Neural progenitor cell (in vitro differentiated cells): ENCODE data around the gene PEMT. TPM values are rescaled to one million over a fixed set of nuclear protein-coding genes. Genes with fewer than 3 reads are reported as not detected.

Experiments
- DNase-seq: peaks from one replicate; pipeline ENCODE4 v3.0.0-alpha.2; 2016; ENCODE audit warnings: low spot score
- H2AFZ ChIP-seq: fragments of 200-600 bp; sonication (generic); replicated peaks from 2 replicates; pipeline ENCODE4 v1.6.1; 2016; ENCODE audit warnings: antibody characterized with exemption
- H3F3A ChIP-seq: fragments of 200-600 bp; sonication (generic); 2 replicates; pipeline ENCODE4 v1.6.1; 2016; ENCODE audit warnings: antibody characterized with exemption, low read depth
- H3K27ac ChIP-seq: fragments of 200-600 bp; sonication (generic); 2 replicates; pipeline ENCODE4 v1.5.1; 2016; ENCODE audit warnings: mild to moderate bottlenecking
- H3K27me3 ChIP-seq: fragments of 200-600 bp; sonication (generic); 2 replicates; pipeline ENCODE4 v1.6.1; 2016; ENCODE audit warnings: mild to moderate bottlenecking, moderate library complexity
- H3K36me3 ChIP-seq: fragments of 200-600 bp; sonication (generic); 2 replicates; pipeline ENCODE4 v1.5.1; 2016
- H3K4me1 ChIP-seq: fragments of 200-600 bp; sonication (generic); 2 replicates; pipeline ENCODE4 v1.6.1; 2016; ENCODE audit warnings: mixed run types
- H3K4me2 ChIP-seq: fragments of 200-600 bp; sonication (generic); 2 replicates; pipeline ENCODE4 v1.6.1; 2016
- H3K4me3 ChIP-seq: fragments of 200-600 bp; sonication (generic); 2 replicates; pipeline ENCODE4 v1.5.1; 2016
- H3K79me2 ChIP-seq: fragments of 200-600 bp; sonication (generic); 2 replicates; pipeline ENCODE4 v1.6.1; 2016; ENCODE audit warnings: low read depth
- H3K9ac ChIP-seq: fragments of 200-600 bp; sonication (generic); 2 replicates; pipeline ENCODE4 v1.6.1; 2016
- H3K9me3 ChIP-seq: fragments of 200-600 bp; sonication (generic); 2 replicates; pipeline ENCODE4 v1.5.1; 2016; ENCODE audit warnings: low read depth
- H4K20me1 ChIP-seq: fragments of 200-600 bp; sonication (generic); 2 replicates; pipeline ENCODE4 v1.6.1; 2016; ENCODE audit warnings: low read depth
- H3K27ac Mint-ChIP-seq: 3 replicates; pipeline ENCODE4 v1.8.0; 2021; ENCODE audit warnings: mixed read lengths
- H3K27me3 Mint-ChIP-seq: 2 replicates; pipeline ENCODE4 v1.8.0; 2022; ENCODE audit warnings: low read depth, mild to moderate bottlenecking, inconsistent platforms, moderate library complexity, mixed read lengths; ENCODE audit not compliant: insufficient read depth
- H3K36me3 Mint-ChIP-seq: 3 replicates; pipeline ENCODE4 v1.8.0; 2021; ENCODE audit warnings: mixed read lengths
- H3K4me1 Mint-ChIP-seq: 3 replicates; pipeline ENCODE4 v1.8.0; 2021; ENCODE audit warnings: mixed read lengths
- H3K4me3 Mint-ChIP-seq: 3 replicates; pipeline ENCODE4 v1.8.0; 2021; ENCODE audit warnings: mild to moderate bottlenecking, moderate library complexity, mixed read lengths
- H3K9me3 Mint-ChIP-seq: 3 replicates; pipeline ENCODE4 v1.8.0; 2020; ENCODE audit warnings: mixed read lengths
- EZH2 ChIP-seq: fragments of 200-600 bp; sonication (generic); IDR thresholded peaks from 2 replicates; pipeline ENCODE4 v1.6.1; 2017; ENCODE audit warnings: antibody characterized with exemption, mild to moderate bottlenecking, moderate library complexity
- EZH2phosphoT487 ChIP-seq: fragments of 200-600 bp; sonication (generic); IDR thresholded peaks from 2 replicates; pipeline ENCODE4 v1.6.1; 2017; ENCODE audit warnings: antibody characterized with exemption
- total RNA-seq: library from RNA; depleted of rRNA; stranded (reverse); fragments of >200 nt; gene quantifications from 2 replicates; pipeline ENCODE4 v1.2.3, GENCODE V29; 2015; ENCODE audit warnings: low replicate concordance
- TF ChIP-seq, protein P1 (sequence below): fragments of 200-600 bp; sonication (generic); IDR thresholded peaks from 2 replicates; pipeline ENCODE4 v1.5.1; 2017; ENCODE audit warnings: antibody characterized with exemption, mild to moderate bottlenecking

The PEMT gene
- total RNA-seq, 1 donor from 2014 or later = 17.7 TPM

DNA sequence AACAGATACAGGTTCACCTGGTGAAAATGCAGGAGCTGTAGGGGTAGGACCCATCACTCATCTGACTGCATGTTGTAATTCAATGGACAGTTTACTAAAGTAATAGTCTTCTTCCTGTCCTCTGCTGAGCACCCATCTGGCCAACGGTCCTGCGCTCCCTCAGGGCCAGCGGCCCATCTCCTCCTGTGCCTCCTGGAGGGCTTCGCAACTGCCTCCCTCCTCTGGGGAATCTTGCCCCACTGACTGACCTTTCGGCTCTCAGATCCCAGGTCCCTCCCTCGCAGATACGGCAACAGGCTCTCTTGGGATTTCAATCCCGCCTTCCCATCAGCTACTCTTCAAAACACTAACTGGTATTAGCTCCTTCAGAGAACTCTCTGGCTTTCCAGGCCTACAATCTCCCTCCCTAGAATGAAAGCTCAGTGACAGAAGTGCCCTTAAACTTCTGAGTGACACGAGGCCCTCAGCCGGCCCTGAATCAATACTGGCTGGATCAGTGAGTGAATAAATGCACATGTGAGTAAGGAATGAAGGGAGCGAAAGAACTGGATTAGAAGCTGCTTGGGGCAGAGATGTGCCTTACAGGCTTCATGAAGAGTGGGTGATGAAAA, 1.3 kb downstream of the PEMT start:
- Histone ChIP-seq H3K36me3 (no peaks in the 10 kb centered on the region), H3F3A (peaks cover 5% of the 10 kb centered on the region), H3K4me3 (peak overlapping the region; percentile 95), H3K4me1 (peaks cover 4% of the 10 kb centered on the region), H3K27ac (no peak overlapping the region), H3K4me2 (peak overlapping the region; percentile 85), H3K9me3 (no peaks in the 10 kb centered on the region), H4K20me1 (no peaks in the 10 kb centered on the region), H3K27me3 (no peaks in the 10 kb centered on the region), H2AFZ (no peak overlapping the region), H3K9ac (peak overlapping the region; percentile 63), H3K79me2 (peaks cover 40% of the 10 kb centered on the region)
- Mint-ChIP-seq H3K27me3 (peaks cover 2% of the 10 kb centered on the region), H3K9me3 (no peaks in the 10 kb centered on the region), H3K4me3 (peak overlapping the region; percentile 96), H3K4me1 (peaks cover 15% of the 10 kb centered on the region), H3K36me3 (peaks cover 8% of the 10 kb centered on the region), H3K27ac (peak overlapping the region; percentile 46)
- TF ChIP-seq, protein P1, sequence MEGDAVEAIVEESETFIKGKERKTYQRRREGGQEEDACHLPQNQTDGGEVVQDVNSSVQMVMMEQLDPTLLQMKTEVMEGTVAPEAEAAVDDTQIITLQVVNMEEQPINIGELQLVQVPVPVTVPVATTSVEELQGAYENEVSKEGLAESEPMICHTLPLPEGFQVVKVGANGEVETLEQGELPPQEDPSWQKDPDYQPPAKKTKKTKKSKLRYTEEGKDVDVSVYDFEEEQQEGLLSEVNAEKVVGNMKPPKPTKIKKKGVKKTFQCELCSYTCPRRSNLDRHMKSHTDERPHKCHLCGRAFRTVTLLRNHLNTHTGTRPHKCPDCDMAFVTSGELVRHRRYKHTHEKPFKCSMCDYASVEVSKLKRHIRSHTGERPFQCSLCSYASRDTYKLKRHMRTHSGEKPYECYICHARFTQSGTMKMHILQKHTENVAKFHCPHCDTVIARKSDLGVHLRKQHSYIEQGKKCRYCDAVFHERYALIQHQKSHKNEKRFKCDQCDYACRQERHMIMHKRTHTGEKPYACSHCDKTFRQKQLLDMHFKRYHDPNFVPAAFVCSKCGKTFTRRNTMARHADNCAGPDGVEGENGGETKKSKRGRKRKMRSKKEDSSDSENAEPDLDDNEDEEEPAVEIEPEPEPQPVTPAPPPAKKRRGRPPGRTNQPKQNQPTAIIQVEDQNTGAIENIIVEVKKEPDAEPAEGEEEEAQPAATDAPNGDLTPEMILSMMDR = no peak
- TF ChIP-seq EZH2phosphoT487 (no peak), EZH2 (no peak)
- DNase-seq = no peak

DNA sequence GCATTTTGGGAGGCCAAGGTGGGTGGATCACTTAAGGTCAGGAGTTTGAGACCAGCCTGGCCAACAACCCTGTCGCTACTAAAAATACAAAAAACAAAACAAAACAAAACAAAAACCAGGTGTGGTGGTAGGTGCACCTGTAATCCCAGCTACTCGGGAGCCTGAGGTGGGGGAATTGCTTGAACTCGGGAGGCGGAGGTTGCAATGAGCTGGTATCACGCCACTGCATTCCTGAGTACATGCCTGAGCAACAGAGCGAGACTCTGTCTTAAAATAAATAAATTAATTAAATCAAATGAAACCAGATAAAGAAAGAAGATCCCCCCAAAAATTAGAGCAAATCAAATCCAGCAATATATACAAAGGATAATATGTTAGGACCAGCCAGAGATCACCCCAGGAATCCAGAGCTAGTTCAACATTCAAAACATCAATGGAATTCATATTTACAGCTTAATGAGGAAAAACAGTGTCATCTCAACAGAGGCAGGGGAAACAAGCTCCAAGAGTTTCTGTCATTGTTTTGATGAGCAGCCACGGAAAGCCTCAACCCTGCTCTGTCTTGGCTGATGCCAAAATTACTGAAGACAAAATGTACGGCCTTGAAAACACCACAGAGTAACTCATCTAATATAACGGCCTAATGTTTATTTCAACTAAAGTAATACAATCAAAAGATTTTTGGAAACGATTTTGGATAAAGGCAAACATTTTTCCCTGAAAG, 3.7 kb downstream of the PEMT start:
- H2AFZ ChIP-seq = no peak overlapping the region
- Mint-ChIP-seq H3K9me3 (no peaks in the 10 kb centered on the region), H3K27ac (peak overlapping the region; percentile 62), H3K36me3 (peaks cover 8% of the 10 kb centered on the region), H3K4me3 (no peak overlapping the region), H3K4me1 (peaks cover 21% of the 10 kb centered on the region), H3K27me3 (peaks cover 2% of the 10 kb centered on the region)
- peaks cover 4% of the 10 kb centered on the region for H3K4me1 ChIP-seq
- H3K36me3 ChIP-seq = no peaks in the 10 kb centered on the region
- peaks cover 38% of the 10 kb centered on the region for H3K79me2 ChIP-seq
- no peak overlapping the region for H3K9ac ChIP-seq
- no peaks in the 10 kb centered on the region for H4K20me1 ChIP-seq
- no peak overlapping the region for H3K4me2 ChIP-seq
- H3K27me3 ChIP-seq = no peaks in the 10 kb centered on the region
- no peak overlapping the region for H3K4me3 ChIP-seq
- TF ChIP-seq, protein P1 = no peak
- TF ChIP-seq EZH2phosphoT487 (no peak), EZH2 (no peak)
- no peaks in the 10 kb centered on the region for H3F3A ChIP-seq
- no peak for DNase-seq
- no peak overlapping the region for H3K27ac ChIP-seq
- no peaks in the 10 kb centered on the region for H3K9me3 ChIP-seq

DNA sequence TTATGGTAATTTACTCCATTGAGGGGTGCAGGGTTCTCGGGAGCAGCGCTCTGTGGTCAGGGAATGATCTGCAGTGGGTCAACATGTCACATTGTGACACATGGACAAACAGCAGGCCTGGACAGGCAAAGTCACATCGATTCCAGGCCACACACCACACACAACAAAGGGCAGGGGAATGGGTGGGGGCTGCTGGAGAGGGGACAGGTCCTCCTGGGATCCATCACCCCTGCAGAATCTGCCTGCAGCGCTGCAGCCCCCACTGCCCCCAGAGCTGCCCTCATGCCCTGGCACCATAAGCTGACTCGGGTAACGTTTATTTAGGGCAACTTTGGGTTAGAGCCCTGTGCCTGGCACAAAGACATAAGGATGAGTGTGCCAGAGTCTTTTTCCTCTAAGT, 9.1 kb downstream of the PEMT start:
- H3F3A ChIP-seq = no peaks in the 10 kb centered on the region
- no peak overlapping the region for H3K27ac ChIP-seq
- no peaks in the 10 kb centered on the region for H3K9me3 ChIP-seq
- H3K27ac Mint-ChIP-seq = no peak overlapping the region
- no peak overlapping the region for H3K9ac ChIP-seq
- no peaks in the 10 kb centered on the region for H3K36me3 ChIP-seq
- no peak overlapping the region for H2AFZ ChIP-seq
- H3K4me1 ChIP-seq = no peaks in the 10 kb centered on the region
- H3K36me3 Mint-ChIP-seq = peaks cover 5% of the 10 kb centered on the region
- peaks cover under 1% of the 10 kb centered on the region for H3K27me3 Mint-ChIP-seq
- no peak overlapping the region for H3K4me3 Mint-ChIP-seq
- H3K4me3 ChIP-seq = no peak overlapping the region
- H3K27me3 ChIP-seq = no peaks in the 10 kb centered on the region
- peaks cover 15% of the 10 kb centered on the region for H3K4me1 Mint-ChIP-seq
- no peak for DNase-seq
- H3K79me2 ChIP-seq = peaks cover 10% of the 10 kb centered on the region
- no peaks in the 10 kb centered on the region for H3K9me3 Mint-ChIP-seq
- no peak overlapping the region for H3K4me2 ChIP-seq
- no peaks in the 10 kb centered on the region for H4K20me1 ChIP-seq
- TF ChIP-seq EZH2 (no peak), EZH2phosphoT487 (no peak)
- TF ChIP-seq, protein P1 = no peak
